GM18498 (cell line): ENCODE data around the gene RELB.

ENCODE experiments used
- ATAC-seq: cut with Tn5 transposase; IDR thresholded peaks from one replicate; pipeline ENCODE4 v1.9.1; 2021; ENCODE audit warnings: mild to moderate bottlenecking, moderate library complexity; ENCODE audit not compliant: unreplicated experiment

The RELB gene

GRCh38 chr19:45076029-45076850 lies 75.0 kb downstream of the RELB start, which contains the start of gene ZNF296:
TSS of gene ZNF296 (minus strand) at chr19:45076478. CDS start at chr19:45076373, 105 bp downstream.
- peak; percentile 49 for ATAC-seq

GRCh38 chr19:45076851-45077730 lies 75.8 kb downstream of the RELB start:
- no peak for ATAC-seq

GRCh38 chr19:45078390-45079062 lies 77.3 kb downstream of the RELB start:
- no peak for ATAC-seq

- ATAC-seq: peak; percentile 40
Observed at GRCh38 chr19:45079063-45079910, 78.0 kb downstream of the RELB start, which contains the start of gene GEMIN7. TSS of gene GEMIN7 (plus strand) at chr19:45079260. CDS start at chr19:45090115, 10,855 bp downstream.

- ATAC-seq: no peak
Observed at GRCh38 chr19:45079911-45080370, 78.7 kb downstream of the RELB start.

GRCh38 chr19:45082170-45082569 lies 80.9 kb downstream of the RELB start:
- no peak for ATAC-seq

- no peak for ATAC-seq
Observed at GRCh38 chr19:45086480-45086879, 85.2 kb downstream of the RELB start.

- ATAC-seq: no peak
Observed at GRCh38 chr19:45087531-45087930, 86.3 kb downstream of the RELB start.
